GM23248 (cell line): ENCODE results near the gene UBASH3A. TPM values are rescaled to one million over a fixed set of nuclear protein-coding genes. Genes with fewer than 3 reads are reported as not detected.

Experiments used
- DNase-seq: peaks from one replicate; pipeline ENCODE4 v3.0.0-alpha.2; 2015
- H2AFZ ChIP-seq: fragments of 200-600 bp; sonication (generic); 2 replicates; pipeline ENCODE4 v1.6.1; 2016; ENCODE audit warnings: antibody characterized with exemption
- H3F3A ChIP-seq: fragments of 200-600 bp; sonication (generic); 2 replicates; pipeline ENCODE4 v1.6.1; 2016; ENCODE audit warnings: mild to moderate bottlenecking, antibody characterized with exemption, mixed run types; ENCODE audit not compliant: insufficient read depth
- H3K27ac ChIP-seq: fragments of 200-600 bp; sonication (generic); 2 replicates; pipeline ENCODE4 v1.5.1; 2016; ENCODE audit warnings: mild to moderate bottlenecking
- H3K27me3 ChIP-seq: fragments of 200-600 bp; sonication (generic); replicated peaks from 2 replicates; pipeline ENCODE4 v1.6.1; 2016; ENCODE audit warnings: mild to moderate bottlenecking; ENCODE audit not compliant: insufficient read depth
- H3K36me3 ChIP-seq: fragments of 200-600 bp; sonication (generic); 2 replicates; pipeline ENCODE4 v1.6.1; 2016; ENCODE audit warnings: low read depth, mild to moderate bottlenecking
- H3K4me1 ChIP-seq: fragments of 200-600 bp; sonication (generic); 2 replicates; pipeline ENCODE4 v1.6.1; 2016; ENCODE audit warnings: mild to moderate bottlenecking; ENCODE audit not compliant: insufficient read depth
- H3K4me2 ChIP-seq: fragments of 200-600 bp; sonication (generic); one replicate; pipeline ENCODE4 v1.6.1; 2016; ENCODE audit warnings: mild to moderate bottlenecking; ENCODE audit not compliant: unreplicated experiment
- H3K4me3 ChIP-seq: fragments of 200-600 bp; sonication (generic); 2 replicates; pipeline ENCODE4 v1.5.1; 2016; ENCODE audit warnings: mild to moderate bottlenecking
- H3K79me2 ChIP-seq: fragments of 200-600 bp; sonication (generic); 2 replicates; pipeline ENCODE4 v1.6.1; 2016; ENCODE audit warnings: mild to moderate bottlenecking; ENCODE audit not compliant: insufficient read depth
- H3K9ac ChIP-seq: fragments of 200-600 bp; sonication (generic); 2 replicates; pipeline ENCODE4 v1.6.1; 2016; ENCODE audit warnings: mild to moderate bottlenecking
- H3K9me2 ChIP-seq: fragments of 200-600 bp; sonication (generic); 2 replicates; pipeline ENCODE4 v1.6.1; 2016; ENCODE audit warnings: mixed run types, mild to moderate bottlenecking, moderate library complexity; ENCODE audit not compliant: insufficient read depth
- H3K9me3 ChIP-seq: fragments of 200-600 bp; sonication (generic); one replicate; pipeline ENCODE4 v1.6.1; 2017; ENCODE audit warnings: low read depth
- H4K20me1 ChIP-seq: fragments of 200-600 bp; sonication (generic); 2 replicates; pipeline ENCODE4 v1.6.0; 2016; ENCODE audit not compliant: insufficient read depth
- EZH2 ChIP-seq: fragments of 200-600 bp; sonication (generic); IDR thresholded peaks from 2 replicates; pipeline ENCODE4 v1.6.1; 2018; ENCODE audit warnings: antibody characterized with exemption, mild to moderate bottlenecking; ENCODE audit not compliant: insufficient read depth, poor library complexity, severe bottlenecking
- EZH2phosphoT487 ChIP-seq: fragments of 200-600 bp; sonication (generic); IDR thresholded peaks from 2 replicates; pipeline ENCODE4 v1.6.1; 2018; ENCODE audit warnings: antibody characterized with exemption, moderate library complexity, mild to moderate bottlenecking, low read depth; ENCODE audit not compliant: insufficient read depth
- WGBS, 2 experiments: methylation state at CpG; one replicate each; pipeline ENCODE4 v1.1.6; 2015 to 2017; ENCODE audit warnings: low lambda C conversion rate in 2 of 2, low coverage in 1 of 2; ENCODE audit errors: missing lambda C conversion rate in 2 of 2; 5-methylcytosine and 5-hydroxymethylcytosine counted together
- in situ Hi-C: fragments of 300-500 bp; cut with MboI; formaldehyde crosslinking; loops from 2 replicates; pipeline ENCODE4 v1.15.0; 2020
- polyA plus RNA-seq: library from polyadenylated mRNA; unstranded; fragments of >200 nt; fragmentation: Nextera tagmentation; extraction: Ambion mirVana; gene quantifications from 2 replicates; pipeline ENCODE4 v1.2.1, GENCODE V29; 2016
- total RNA-seq: library from RNA; depleted of rRNA; stranded (reverse); fragments of >200 nt; shearing (Covaris generic); gene quantifications from 2 replicates; pipeline ENCODE4 v1.2.3, GENCODE V29; 2014

UBASH3A gene
- total and polyA plus RNA-seq, 2 experiments from 2014 or later: not detected

DNA sequence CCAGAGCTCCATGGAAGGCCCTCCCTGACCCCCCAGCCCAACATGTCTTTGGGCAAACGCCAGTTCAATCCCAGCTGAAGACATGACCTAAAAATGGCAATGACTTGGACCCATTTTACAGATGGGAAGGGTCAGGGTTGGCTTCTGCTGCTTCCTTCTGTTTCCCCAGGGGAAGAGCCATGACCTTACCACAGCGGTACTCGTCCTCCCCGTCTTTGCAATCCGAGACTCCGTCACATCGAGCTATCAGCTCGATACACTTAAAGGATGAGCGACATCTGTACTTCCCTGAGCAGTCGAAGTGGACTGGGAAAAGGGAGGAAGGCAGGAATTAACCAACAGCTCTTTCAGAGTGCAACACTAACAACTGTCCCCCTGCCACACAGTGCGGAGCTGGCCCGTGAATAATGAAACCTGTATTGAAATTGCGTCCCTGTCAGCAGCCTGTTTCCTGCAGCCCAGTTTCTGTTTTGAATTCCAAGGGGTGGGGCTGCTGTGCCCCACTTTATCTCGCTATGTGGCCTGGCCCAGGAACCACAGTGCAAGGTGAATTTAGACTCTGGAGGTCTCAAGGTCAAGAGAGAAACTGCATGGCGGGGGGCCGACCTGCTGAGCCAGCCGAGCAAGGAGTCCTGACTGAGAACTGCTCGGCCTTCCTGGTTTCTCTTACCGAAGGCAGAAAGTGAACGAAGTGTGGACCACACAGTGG, 14.8 kb upstream of the UBASH3A start:
- H3K9ac ChIP-seq: no peak overlapping the region
- no peak overlapping the region for H3K4me3 ChIP-seq
- no peaks in the 10 kb centered on the region for H4K20me1 ChIP-seq
- H3K9me2 ChIP-seq: no peaks in the 10 kb centered on the region
- no peaks in the 10 kb centered on the region for H3F3A ChIP-seq
- H3K27ac ChIP-seq: no peak overlapping the region
- H3K9me3 ChIP-seq: no peaks in the 10 kb centered on the region
- peaks cover 8% of the 10 kb centered on the region; the same call in 1 of the 2 replicates for H3K27me3 ChIP-seq
- no peak overlapping the region for H2AFZ ChIP-seq
- no peak for DNase-seq
- no peaks in the 10 kb centered on the region for H3K4me1 ChIP-seq
- TF ChIP-seq EZH2phosphoT487 (no peak), EZH2 (no peak)
- H3K4me2 ChIP-seq: no peak overlapping the region
- H3K36me3 ChIP-seq: no peaks in the 10 kb centered on the region
- 42 to 44% methylated on average over 20 of the region's 20 CpGs for WGBS, 2 experiments
- in situ Hi-C loops: no loop called here
- no peaks in the 10 kb centered on the region for H3K79me2 ChIP-seq

GRCh38 chr21:42389449-42389835, 14.3 kb upstream of the UBASH3A start:
- in situ Hi-C loops: no loop called here

DNA sequence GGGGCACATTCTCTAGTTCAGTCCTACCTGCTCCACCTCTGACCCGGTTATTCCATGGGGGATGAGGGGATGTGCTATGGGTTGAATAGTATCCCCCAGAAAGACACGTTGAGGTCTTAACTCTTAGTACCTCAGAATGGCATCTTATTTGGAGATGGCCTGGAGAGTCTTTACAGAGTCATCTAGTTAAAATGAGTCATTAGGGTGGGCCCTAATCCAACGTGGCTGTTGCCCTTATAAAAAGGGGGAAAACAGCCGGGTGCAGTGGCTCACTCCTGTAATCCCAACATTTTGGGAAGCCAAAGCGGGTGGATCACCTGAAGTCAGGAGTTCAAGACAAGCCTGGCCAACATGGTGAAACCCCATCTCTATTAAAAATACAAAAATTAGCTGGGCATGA, 13.5 kb upstream of the UBASH3A start:
- TF ChIP-seq EZH2phosphoT487 (no peak), EZH2 (no peak)
- no peak overlapping the region for H3K27ac ChIP-seq
- peaks cover 8% of the 10 kb centered on the region; the same call in 1 of the 2 replicates for H3K27me3 ChIP-seq
- no peaks in the 10 kb centered on the region for H3K79me2 ChIP-seq
- H3K9me2 ChIP-seq: no peaks in the 10 kb centered on the region
- H2AFZ ChIP-seq: no peak overlapping the region
- no peak for DNase-seq
- H3K4me2 ChIP-seq: no peak overlapping the region
- in situ Hi-C loops: no loop called here
- no peak overlapping the region for H3K4me3 ChIP-seq
- no peaks in the 10 kb centered on the region for H3K36me3 ChIP-seq
- H4K20me1 ChIP-seq: no peaks in the 10 kb centered on the region
- no peak overlapping the region for H3K9ac ChIP-seq
- no peaks in the 10 kb centered on the region for H3F3A ChIP-seq
- WGBS, 2 experiments: 43 to 50% methylated on average over 5 of the region's 5 CpGs
- H3K4me1 ChIP-seq: no peaks in the 10 kb centered on the region
- no peaks in the 10 kb centered on the region for H3K9me3 ChIP-seq

More at GRCh38 chr21:42389449-42389835, 14.3 kb upstream of the UBASH3A start:
- H3K79me2 ChIP-seq: no peaks in the 10 kb centered on the region
- no peak overlapping the region for H3K9ac ChIP-seq
- DNase-seq: no peak
- H3F3A ChIP-seq: no peaks in the 10 kb centered on the region
- H3K9me2 ChIP-seq: no peaks in the 10 kb centered on the region
- WGBS, 2 experiments: 35 to 40% methylated on average over 6 of the region's 6 CpGs
- H3K27me3 ChIP-seq: peaks cover 8% of the 10 kb centered on the region; the same call in 1 of the 2 replicates
- H3K27ac ChIP-seq: no peak overlapping the region
- no peaks in the 10 kb centered on the region for H3K36me3 ChIP-seq
- no peaks in the 10 kb centered on the region for H4K20me1 ChIP-seq
- no peaks in the 10 kb centered on the region for H3K9me3 ChIP-seq
- no peak overlapping the region for H3K4me2 ChIP-seq
- no peaks in the 10 kb centered on the region for H3K4me1 ChIP-seq
- no peak overlapping the region for H3K4me3 ChIP-seq
- no peak for TF ChIP-seq EZH2
- TF ChIP-seq EZH2phosphoT487: no peak
- H2AFZ ChIP-seq: no peak overlapping the region

DNA sequence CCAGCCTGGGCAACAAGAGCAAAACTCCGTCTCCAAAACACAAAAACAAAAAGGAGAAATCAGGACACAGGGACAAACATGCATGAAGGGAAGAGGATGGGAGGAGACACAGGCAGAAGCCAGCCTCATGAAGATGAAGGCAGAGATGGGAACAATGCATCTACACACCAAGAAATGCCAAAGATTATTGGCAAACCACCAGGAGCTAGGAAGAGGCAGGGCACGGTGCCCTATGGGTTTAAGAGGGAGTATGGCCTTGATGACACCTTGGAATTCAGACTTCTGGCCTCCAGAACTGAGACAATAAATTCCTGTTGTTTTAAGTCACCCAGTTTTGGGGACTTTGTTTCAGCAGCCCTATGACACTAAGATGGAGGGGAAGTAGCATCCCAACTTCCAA, 13.0 kb upstream of the UBASH3A start:
- Histone ChIP-seq H4K20me1 (no peaks in the 10 kb centered on the region), H3K4me3 (no peak overlapping the region), H3K4me1 (no peaks in the 10 kb centered on the region), H3K27ac (no peak overlapping the region), H3K4me2 (no peak overlapping the region), H3K9me3 (no peaks in the 10 kb centered on the region), H3K27me3 (peaks cover 8% of the 10 kb centered on the region; the same call in 1 of the 2 replicates), H3K9ac (no peak overlapping the region), H3K36me3 (no peaks in the 10 kb centered on the region), H2AFZ (no peak overlapping the region), H3K79me2 (no peaks in the 10 kb centered on the region), H3F3A (no peaks in the 10 kb centered on the region), H3K9me2 (no peaks in the 10 kb centered on the region)
- 45 to 62% methylated on average over 2 of the region's 2 CpGs for WGBS, 2 experiments
- in situ Hi-C loops: no loop called here
- no peak for TF ChIP-seq EZH2
- no peak for TF ChIP-seq EZH2phosphoT487
- DNase-seq: no peak

DNA sequence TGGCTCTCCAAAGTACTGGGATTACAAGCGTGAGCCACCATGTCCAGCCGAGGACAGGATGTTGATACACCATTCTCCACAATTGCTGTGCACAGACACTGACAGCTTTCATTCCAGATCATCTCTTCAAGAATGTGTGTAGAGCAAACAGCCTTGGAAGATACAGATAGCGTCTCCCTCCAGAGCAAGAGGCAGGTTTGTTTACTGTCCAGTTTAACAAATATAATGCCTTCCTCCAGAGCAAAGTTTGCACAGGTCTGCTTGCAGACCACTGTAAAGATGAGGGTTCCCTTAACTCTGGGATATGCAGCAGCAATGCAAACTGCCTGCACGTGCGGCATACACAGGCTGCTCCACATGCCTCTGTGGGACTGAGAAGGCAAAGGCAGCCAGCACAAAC, 12.4 kb upstream of the UBASH3A start:
- TF ChIP-seq EZH2: no peak
- TF ChIP-seq EZH2phosphoT487: no peak
- Histone ChIP-seq H3K27me3 (peaks cover 8% of the 10 kb centered on the region; the same call in 1 of the 2 replicates), H4K20me1 (no peaks in the 10 kb centered on the region), H3K27ac (no peak overlapping the region), H3K4me3 (no peak overlapping the region), H3K36me3 (no peaks in the 10 kb centered on the region), H3K79me2 (no peaks in the 10 kb centered on the region), H3K9me3 (no peaks in the 10 kb centered on the region), H3K4me2 (no peak overlapping the region), H3F3A (no peaks in the 10 kb centered on the region), H3K4me1 (no peaks in the 10 kb centered on the region), H3K9me2 (no peaks in the 10 kb centered on the region), H2AFZ (no peak overlapping the region), H3K9ac (no peak overlapping the region)
- no peak for DNase-seq
- WGBS, 2 experiments: 25 to 26% methylated on average over 5 of the region's 5 CpGs
- in situ Hi-C loops: no loop called here
